Neural progenitor cell (in vitro differentiated cells): ENCODE data around the gene RNF103.

Experiments used
- EZH2 ChIP-seq: fragments of 200-600 bp; sonication (generic); IDR thresholded peaks from 2 replicates; pipeline ENCODE4 v1.6.1; 2017; ENCODE audit warnings: antibody characterized with exemption, mild to moderate bottlenecking, moderate library complexity
- TF ChIP-seq, protein P1 (sequence below): fragments of 200-600 bp; sonication (generic); IDR thresholded peaks from 2 replicates; pipeline ENCODE4 v1.5.1; 2017; ENCODE audit warnings: antibody characterized with exemption, mild to moderate bottlenecking

DNA sequence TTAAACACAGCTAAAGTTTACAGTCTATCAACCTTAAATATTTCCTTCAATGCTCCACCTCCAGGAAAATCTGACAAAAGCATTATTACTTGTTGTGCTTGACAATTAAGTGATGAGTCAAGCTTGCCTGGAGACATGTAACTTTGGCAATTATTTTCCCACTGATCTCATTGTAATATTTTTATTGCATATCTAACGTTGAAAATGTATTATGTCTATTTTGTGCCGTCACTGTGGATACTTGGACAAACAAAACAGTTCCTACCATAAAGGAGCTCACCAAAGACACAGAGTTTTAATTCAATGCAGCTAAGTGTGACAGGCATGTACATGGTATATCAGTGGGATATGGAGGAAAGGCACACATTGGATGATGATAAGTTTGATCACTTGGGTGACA lies 24.7 kb downstream of the RNF103 start:
- TF ChIP-seq EZH2, result no peak
- TF ChIP-seq, protein P1, sequence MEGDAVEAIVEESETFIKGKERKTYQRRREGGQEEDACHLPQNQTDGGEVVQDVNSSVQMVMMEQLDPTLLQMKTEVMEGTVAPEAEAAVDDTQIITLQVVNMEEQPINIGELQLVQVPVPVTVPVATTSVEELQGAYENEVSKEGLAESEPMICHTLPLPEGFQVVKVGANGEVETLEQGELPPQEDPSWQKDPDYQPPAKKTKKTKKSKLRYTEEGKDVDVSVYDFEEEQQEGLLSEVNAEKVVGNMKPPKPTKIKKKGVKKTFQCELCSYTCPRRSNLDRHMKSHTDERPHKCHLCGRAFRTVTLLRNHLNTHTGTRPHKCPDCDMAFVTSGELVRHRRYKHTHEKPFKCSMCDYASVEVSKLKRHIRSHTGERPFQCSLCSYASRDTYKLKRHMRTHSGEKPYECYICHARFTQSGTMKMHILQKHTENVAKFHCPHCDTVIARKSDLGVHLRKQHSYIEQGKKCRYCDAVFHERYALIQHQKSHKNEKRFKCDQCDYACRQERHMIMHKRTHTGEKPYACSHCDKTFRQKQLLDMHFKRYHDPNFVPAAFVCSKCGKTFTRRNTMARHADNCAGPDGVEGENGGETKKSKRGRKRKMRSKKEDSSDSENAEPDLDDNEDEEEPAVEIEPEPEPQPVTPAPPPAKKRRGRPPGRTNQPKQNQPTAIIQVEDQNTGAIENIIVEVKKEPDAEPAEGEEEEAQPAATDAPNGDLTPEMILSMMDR, result no peak
